Central memory CD8-positive, alpha-beta T cell (primary cell): ENCODE measurements around the gene CD83.
"Not testable (repeated sequence)": the region's sequence is repeated elsewhere in the genome, so short reads cannot be mapped to it uniquely, and the experiment has no call there.

Source experiments
- ATAC-seq: fragments of 150-1000 bp; cut with Tn5 transposase; replicated peaks from 2 replicates; pipeline ENCODE4 v1.10.0; 2022; ENCODE audit warnings: mild to moderate bottlenecking, moderate FRiP score, moderate number of reproducible peaks; ENCODE audit not compliant: poor library complexity, severe bottlenecking; ENCODE audit errors: extremely low read depth
- DNase-seq, 2 donors: peaks; one replicate each; pipeline ENCODE4 v3.0.0; 2021; ENCODE audit warnings: low spot score in 2 of 2
- H3K27ac Mint-ChIP-seq: one replicate; pipeline ENCODE4 v1.8.0; 2022; ENCODE audit warnings: low read depth, mild to moderate bottlenecking, moderate library complexity, mixed read lengths
- H3K27me3 Mint-ChIP-seq: one replicate; pipeline ENCODE4 v1.8.0; 2022; ENCODE audit warnings: mixed read lengths
- H3K36me3 Mint-ChIP-seq: one replicate; pipeline ENCODE4 v1.8.0; 2022; ENCODE audit warnings: mild to moderate bottlenecking, moderate library complexity, mixed read lengths; ENCODE audit not compliant: insufficient read depth
- H3K4me1 Mint-ChIP-seq: one replicate; pipeline ENCODE4 v1.8.0; 2022; ENCODE audit warnings: mixed read lengths
- H3K4me3 Mint-ChIP-seq: one replicate; pipeline ENCODE4 v1.8.0; 2022; ENCODE audit warnings: mild to moderate bottlenecking, moderate library complexity, mixed read lengths
- H3K9me3 Mint-ChIP-seq: one replicate; pipeline ENCODE4 v1.8.0; 2022; ENCODE audit warnings: mixed read lengths

Gene CD83, protein sequence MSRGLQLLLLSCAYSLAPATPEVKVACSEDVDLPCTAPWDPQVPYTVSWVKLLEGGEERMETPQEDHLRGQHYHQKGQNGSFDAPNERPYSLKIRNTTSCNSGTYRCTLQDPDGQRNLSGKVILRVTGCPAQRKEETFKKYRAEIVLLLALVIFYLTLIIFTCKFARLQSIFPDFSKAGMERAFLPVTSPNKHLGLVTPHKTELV

DNA sequence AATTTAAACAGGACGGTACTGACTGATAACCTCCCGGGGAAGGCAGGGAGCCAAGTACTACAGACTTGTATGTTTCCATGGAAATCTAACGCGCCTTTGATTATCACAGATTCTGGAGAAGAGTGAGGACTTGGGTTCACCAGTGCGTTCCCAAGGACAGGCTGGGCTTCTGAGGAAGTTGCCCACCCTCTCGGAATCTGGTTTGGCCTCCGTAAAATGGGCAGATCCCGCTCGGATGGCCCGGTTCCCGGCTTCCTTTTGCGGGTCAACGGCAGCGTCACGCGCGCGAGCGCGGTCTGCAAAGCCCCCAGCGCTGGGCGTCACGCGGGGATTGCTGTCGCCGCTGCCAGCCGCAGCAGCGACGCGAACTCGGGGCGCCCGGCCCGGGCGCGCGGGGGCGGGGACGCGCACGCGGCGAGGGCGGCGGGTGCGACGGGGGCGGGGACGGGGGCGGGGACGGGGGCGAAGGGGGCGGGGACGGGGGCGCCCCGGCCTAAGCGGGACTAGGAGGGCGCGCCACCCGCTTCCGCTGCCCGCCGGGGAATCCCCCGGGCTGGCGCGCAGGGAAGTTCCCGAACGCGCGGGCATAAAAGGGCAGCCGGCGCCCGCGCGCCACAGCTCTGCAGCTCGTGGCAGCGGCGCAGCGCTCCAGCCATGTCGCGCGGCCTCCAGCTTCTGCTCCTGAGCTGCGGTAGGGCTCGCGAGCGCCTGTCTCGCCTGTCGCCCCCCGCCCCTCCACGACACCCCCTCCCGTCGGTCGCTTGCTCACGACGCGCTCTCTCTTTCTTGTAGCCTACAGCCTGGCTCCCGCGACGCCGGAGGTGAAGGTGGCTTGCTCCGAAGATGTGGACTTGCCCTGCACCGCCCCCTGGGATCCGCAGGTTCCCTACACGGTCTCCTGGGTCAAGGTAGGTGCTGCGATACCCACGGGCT, at the start of gene CD83:
CD83 (plus strand) TSS at position 615 of the 933 bp plus-strand sequence; CDS start at position 655, 40 bp downstream.
- Mint-ChIP-seq H3K9me3 (no peaks in the 10 kb centered on the region), H3K4me1 (peaks cover 33% of the 10 kb centered on the region), H3K36me3 (peaks cover 21% of the 10 kb centered on the region), H3K27ac (peak within 1 kb of the TSS; percentile 99), H3K4me3 (peak within 1 kb of the TSS; percentile 98), H3K27me3 (no peaks in the 10 kb centered on the region)
- ATAC-seq (peak; percentile 92), DNase-seq (peak; percentile 70 to 79)

DNA sequence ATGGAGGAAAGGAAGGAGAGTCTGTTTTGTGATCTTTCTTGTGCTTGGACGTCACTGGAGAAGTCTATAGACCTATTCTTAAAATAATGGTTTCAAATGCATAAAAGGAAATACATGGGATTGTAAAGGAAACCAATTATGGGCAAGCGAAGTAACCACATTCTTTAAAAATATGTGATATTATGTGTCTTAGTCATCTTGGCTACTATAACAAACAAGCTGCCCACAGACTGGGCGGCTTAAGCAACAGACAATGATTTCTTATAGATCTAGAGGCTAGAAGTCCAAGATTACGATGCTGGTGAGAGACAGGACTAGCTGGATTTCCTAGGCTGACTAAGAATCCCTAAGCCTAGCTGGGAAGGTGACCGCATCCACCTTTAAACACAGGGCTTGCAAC, 49.4 kb upstream of the CD83 start:
- no peak overlapping the region for H3K4me3 Mint-ChIP-seq
- DNase-seq: no peak

DNA sequence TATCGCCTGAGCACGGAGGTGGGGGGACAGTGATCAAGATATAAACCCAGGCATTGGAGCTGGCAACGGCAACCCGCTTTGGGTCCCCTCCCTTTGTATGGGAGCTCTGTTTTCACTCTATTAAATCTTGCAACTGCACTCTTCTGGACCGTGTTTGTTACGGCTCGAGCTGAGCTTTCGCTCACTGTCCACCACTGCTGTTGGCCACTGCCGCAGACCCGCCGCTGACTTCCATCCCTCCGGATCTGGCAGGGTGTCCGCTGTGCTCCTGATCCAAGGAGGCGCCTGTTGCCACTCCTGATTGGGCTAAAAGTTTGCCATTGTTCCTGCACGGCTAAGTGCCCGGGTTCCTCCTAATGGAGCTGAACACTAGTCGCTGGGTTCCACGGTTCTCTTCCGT, 48.9 kb upstream of the CD83 start:
- DNase-seq: no peak
- Mint-ChIP-seq H3K36me3 (no peaks in the 10 kb centered on the region), H3K27ac (no peak overlapping the region), H3K4me1 (peaks cover 4% of the 10 kb centered on the region), H3K4me3 (no peak overlapping the region), H3K27me3 (peaks cover 11% of the 10 kb centered on the region), H3K9me3 (no peaks in the 10 kb centered on the region)
- no peak for ATAC-seq

More for the DNA sequence above, 49.4 kb upstream of the CD83 start:
- no peak for ATAC-seq
- Mint-ChIP-seq H3K9me3 (no peaks in the 10 kb centered on the region), H3K27ac (no peak overlapping the region), H3K4me1 (peaks cover 4% of the 10 kb centered on the region), H3K27me3 (peaks cover 11% of the 10 kb centered on the region), H3K36me3 (no peaks in the 10 kb centered on the region)

DNA sequence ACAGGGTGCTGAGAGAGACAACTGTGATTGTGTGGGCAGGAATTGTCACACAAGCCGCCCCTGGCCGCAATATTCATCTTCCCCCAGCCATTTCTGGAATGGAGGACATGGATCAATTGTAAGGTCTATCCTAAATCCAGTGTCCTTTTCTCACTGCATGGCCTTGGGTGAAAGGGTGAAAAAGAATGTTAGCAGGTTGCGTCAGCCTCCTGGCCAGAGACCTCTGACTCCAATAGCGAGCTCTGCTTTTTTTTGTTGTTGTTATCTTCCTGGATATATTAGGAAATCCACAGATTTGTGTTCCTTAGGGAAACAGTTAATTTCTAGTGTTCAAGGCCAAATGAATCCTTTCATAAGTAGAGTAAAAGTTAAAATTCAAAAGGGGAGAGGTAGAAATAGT, 47.1 kb upstream of the CD83 start:
- peaks cover 4% of the 10 kb centered on the region for H3K27me3 Mint-ChIP-seq
- no peaks in the 10 kb centered on the region for H3K9me3 Mint-ChIP-seq
- H3K4me1 Mint-ChIP-seq: peaks cover 20% of the 10 kb centered on the region
- ATAC-seq (no peak), DNase-seq (no peak)
- no peak overlapping the region for H3K27ac Mint-ChIP-seq
- peaks cover 2% of the 10 kb centered on the region for H3K36me3 Mint-ChIP-seq
- no peak overlapping the region for H3K4me3 Mint-ChIP-seq

DNA sequence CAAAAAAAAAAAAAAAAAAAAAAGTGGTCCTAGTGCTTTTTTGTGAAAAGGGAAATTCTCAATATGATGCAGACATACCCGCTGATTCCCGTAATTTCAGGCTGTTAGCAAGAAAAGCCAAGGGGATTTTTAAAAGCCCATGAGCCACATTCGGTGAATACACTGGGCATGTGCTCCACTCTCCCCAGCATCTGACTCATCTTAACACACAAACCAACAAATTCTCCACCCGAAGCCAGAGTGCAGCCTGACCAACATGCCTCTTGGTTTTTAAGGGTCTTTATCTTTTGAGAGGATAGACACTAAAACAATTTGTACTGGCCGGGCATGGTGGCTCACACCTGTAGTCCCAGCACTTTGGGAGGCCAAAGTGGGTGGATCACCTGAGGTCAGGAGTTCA, 45.5 kb upstream of the CD83 start:
- Mint-ChIP-seq H3K9me3 (no peaks in the 10 kb centered on the region), H3K36me3 (peaks cover 2% of the 10 kb centered on the region), H3K27me3 (no peaks in the 10 kb centered on the region), H3K4me1 (peaks cover 18% of the 10 kb centered on the region), H3K4me3 (no peak overlapping the region), H3K27ac (no peak overlapping the region)
- DNase-seq (no peak), ATAC-seq (no peak)

DNA sequence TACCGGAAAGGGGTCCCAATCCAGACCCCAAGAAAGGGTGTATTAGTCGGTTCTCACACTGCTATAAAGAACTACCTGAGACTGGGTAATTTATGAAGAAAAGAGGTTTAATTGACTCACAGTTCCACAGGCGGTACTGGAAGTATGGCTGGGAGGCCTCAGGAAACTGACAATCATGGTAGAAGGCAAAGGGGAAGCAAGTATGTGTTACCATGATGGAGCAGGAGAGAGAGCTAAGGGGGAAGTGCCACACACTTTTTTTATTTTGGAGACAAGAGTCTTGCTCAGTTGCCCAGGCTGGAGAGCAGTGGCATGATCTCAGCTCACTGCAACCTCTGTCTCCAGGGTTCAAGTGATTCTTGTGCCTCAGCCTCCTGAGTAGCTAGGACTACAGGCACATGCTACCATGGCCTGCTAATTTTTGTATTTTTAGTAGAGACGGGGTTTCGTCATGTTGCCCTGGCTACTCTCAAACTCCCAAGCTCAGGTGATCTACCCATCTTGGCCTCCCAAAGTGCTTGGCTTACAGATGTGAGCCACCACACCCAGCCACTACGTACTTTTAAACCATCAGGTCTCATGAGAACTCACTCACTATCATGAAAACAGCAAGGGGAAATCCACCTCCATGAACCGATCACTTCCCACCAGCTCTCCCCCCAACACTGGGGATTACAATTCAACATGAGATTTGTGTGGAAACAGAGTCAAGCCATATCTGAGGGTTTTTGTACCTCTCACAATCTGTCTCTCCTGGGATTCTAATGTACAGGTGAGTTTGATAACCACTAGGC, 43.8 kb upstream of the CD83 start:
- not testable (repeated sequence) for H3K9me3 Mint-ChIP-seq, H3K27me3 Mint-ChIP-seq, ATAC-seq, H3K36me3 Mint-ChIP-seq, DNase-seq
- Mint-ChIP-seq H3K4me1 (peaks cover 17% of the 10 kb centered on the region), H3K27ac (peak overlapping the region; percentile 98), H3K4me3 (peak overlapping the region; percentile 83)

DNA sequence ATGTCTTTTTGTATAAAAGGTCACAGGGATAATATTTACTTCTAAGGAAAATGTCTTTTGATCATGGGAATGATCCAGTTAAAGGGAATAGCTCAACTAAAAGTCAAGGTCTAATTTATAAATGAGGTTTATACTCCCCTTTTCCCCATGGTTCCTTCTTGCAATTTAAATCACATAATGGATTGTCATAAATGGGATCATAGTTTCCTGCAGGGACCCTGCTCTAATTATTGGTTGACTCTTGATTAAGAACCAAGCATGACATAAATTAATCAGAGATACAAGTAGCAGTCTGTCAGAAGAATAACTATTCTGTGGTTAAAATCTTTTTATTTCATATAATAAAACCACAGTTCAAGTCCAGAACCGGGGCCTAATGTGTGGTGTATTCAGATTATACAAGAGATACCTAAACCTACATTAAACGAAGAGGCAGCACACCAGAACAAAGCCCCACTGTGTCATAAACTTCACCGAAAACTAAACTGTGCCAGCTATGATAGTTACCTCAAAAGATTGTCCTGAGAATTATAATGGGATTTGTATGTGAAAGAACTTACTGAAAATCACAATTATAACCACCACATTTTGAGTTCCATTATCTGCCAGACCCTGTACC, 43.0 kb upstream of the CD83 start:
- Mint-ChIP-seq H3K4me3 (peak overlapping the region; percentile 83), H3K36me3 (peaks cover 2% of the 10 kb centered on the region), H3K4me1 (peaks cover 17% of the 10 kb centered on the region), H3K9me3 (no peaks in the 10 kb centered on the region), H3K27ac (peak overlapping the region; percentile 98), H3K27me3 (no peaks in the 10 kb centered on the region)
- ATAC-seq: no peak
- DNase-seq: no peak

DNA sequence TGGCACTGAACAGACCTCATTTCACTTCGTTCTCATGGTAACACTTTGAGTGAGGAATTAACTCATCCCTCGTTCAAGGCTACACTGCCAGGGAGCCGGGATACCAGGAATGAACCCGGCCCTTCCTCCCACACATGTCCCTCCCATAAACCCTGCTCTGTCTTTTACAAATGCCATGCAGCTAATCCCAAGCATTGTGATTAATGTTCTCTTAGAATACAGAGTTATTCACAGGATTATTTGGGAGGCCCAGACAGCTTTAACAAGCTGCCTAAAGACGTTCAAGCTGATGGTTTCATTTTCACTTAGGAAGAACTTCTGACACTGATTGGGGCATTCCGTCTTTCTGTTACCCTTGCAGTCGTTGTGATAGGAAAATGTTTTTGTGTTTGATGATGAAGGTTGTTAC, 42.5 kb upstream of the CD83 start:
- H3K27me3 Mint-ChIP-seq: no peaks in the 10 kb centered on the region
- H3K36me3 Mint-ChIP-seq: peaks cover 2% of the 10 kb centered on the region
- ATAC-seq (peak; percentile 93), DNase-seq (no peak)
- H3K27ac Mint-ChIP-seq: peak overlapping the region; percentile 98
- H3K9me3 Mint-ChIP-seq: no peaks in the 10 kb centered on the region
- peaks cover 17% of the 10 kb centered on the region for H3K4me1 Mint-ChIP-seq
- peak overlapping the region; percentile 83 for H3K4me3 Mint-ChIP-seq

DNA sequence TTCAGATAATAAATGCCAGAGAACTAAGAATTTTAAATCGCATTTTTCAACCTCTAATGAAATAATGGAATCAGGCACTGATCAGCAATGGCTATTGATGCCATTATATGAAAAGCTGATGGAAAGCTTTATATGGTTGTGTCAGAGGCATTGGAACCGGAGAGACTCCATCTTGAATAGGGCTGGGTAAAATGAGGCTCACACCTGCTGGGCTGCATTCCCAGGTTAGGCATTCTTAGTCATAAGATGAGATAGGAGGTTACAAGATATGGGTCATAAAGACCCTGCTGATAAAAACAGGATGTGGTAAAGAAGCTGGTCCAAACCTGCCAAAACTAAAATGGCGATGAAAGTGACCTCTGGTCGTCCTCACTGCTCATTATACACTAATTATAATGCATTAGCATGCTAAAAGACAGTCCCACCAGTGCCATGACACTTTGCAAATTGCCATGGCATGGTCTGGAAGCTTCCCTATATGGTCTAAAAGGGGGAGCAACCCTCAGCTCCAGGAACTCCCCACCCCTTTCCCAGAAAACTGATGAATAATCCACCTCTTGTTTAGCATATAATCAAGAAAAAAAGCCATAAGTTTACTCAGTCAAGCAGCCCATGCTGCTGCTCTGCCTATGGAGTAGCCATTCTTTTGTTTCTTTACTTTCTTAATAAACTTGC, 40.2 kb upstream of the CD83 start:
- peaks cover 17% of the 10 kb centered on the region for H3K4me1 Mint-ChIP-seq
- H3K27me3 Mint-ChIP-seq: no peaks in the 10 kb centered on the region
- ATAC-seq: no peak

DNA sequence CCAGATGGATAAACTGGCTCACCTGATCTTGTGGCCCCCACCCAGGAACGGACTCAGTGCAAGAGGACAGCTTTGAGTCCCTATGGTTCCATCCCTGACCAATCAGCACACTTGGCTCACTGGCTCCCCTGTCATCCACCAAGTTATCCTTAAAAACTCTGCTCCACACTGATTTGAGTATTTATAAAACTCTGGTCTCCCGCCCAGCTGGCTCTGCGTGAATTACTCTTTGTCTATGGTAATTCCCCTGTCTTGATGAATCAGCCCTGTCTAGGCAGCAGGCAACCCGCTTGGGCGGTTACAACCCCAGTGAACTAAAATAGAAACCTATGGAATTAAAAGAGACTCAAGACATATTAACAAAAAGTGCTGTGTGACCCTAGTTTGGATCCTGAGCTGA, 38.1 kb upstream of the CD83 start:
- H3K4me1 Mint-ChIP-seq: peaks cover 12% of the 10 kb centered on the region
- no peaks in the 10 kb centered on the region for H3K9me3 Mint-ChIP-seq
- H3K27ac Mint-ChIP-seq: no peak overlapping the region
- no peaks in the 10 kb centered on the region for H3K27me3 Mint-ChIP-seq
- ATAC-seq (no peak), DNase-seq (no peak)
- no peak overlapping the region for H3K4me3 Mint-ChIP-seq
- peaks cover 2% of the 10 kb centered on the region for H3K36me3 Mint-ChIP-seq

More for the DNA sequence above, 40.2 kb upstream of the CD83 start:
- DNase-seq: no peak
- H3K9me3 Mint-ChIP-seq: no peaks in the 10 kb centered on the region
- H3K36me3 Mint-ChIP-seq: peaks cover 2% of the 10 kb centered on the region
- H3K4me3 Mint-ChIP-seq: no peak overlapping the region
- no peak overlapping the region for H3K27ac Mint-ChIP-seq

DNA sequence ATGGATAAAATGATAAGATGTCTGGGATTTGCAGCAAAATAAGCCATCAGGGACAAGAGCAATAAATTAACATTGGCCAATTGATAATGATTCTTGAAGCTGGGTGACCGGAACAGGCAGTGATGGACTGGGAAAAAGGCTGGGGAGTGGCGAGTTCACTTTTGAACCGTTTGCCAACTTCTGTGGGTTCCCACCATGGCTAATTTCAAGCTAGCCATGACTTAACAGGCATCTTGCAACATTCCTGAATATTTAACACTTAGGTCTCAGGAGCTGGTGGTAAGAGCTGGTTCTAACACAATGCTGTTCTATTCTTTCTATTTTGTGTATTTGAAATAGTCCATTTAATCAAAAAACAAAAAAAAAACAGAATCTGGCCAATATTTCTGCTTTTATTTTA, 37.6 kb upstream of the CD83 start:
- no peaks in the 10 kb centered on the region for H3K27me3 Mint-ChIP-seq
- DNase-seq: no peak
- H3K4me1 Mint-ChIP-seq: peaks cover 6% of the 10 kb centered on the region
- no peak overlapping the region for H3K4me3 Mint-ChIP-seq
- ATAC-seq: no peak
- H3K9me3 Mint-ChIP-seq: no peaks in the 10 kb centered on the region
- peaks cover 2% of the 10 kb centered on the region for H3K36me3 Mint-ChIP-seq
- no peak overlapping the region for H3K27ac Mint-ChIP-seq

DNA sequence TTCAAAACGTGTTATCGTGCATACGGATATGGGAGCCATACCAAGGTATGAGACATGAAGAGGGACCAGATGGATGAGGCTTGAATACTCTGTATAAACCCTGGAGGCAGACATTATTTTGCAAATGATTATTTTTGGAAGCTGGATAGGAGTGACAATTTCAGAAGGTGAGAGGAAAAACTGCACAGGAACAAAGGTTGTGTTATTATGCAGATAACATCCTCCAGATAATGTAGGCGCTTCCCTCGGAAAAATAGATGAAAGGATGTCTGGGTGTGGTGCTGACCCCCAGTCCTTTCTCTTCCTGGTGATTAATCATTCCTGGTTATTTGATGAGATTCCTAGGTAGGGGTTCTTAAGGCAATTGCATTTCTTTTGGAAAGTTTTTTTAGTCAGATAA, 36.4 kb upstream of the CD83 start:
- no peaks in the 10 kb centered on the region for H3K9me3 Mint-ChIP-seq
- H3K4me3 Mint-ChIP-seq: no peak overlapping the region
- DNase-seq: no peak
- H3K27ac Mint-ChIP-seq: no peak overlapping the region
- H3K27me3 Mint-ChIP-seq: no peaks in the 10 kb centered on the region
- ATAC-seq: no peak
- H3K4me1 Mint-ChIP-seq: no peaks in the 10 kb centered on the region
- H3K36me3 Mint-ChIP-seq: no peaks in the 10 kb centered on the region
